Neural crest cell (in vitro differentiated cells): ENCODE measurements around the gene UBTF. TPM values are rescaled to one million over a fixed set of nuclear protein-coding genes. Genes with fewer than 3 reads are reported as not detected.
A peak's percentile ranks its signal among the peaks of the same experiment; 100 is the strongest.

Source experiments
- DNase-seq: peaks from one replicate; pipeline ENCODE4 v3.0.0; 2021; ENCODE audit warnings: low read depth, mixed read lengths, low spot score
- H3K27ac Mint-ChIP-seq: one replicate; pipeline ENCODE4 v1.8.0; 2021; ENCODE audit warnings: mild to moderate bottlenecking, mixed read lengths; ENCODE audit not compliant: unreplicated experiment
- H3K27me3 Mint-ChIP-seq: 2 replicates; pipeline ENCODE4 v1.8.0; 2021; ENCODE audit warnings: low read depth, mild to moderate bottlenecking, mixed read lengths
- H3K36me3 Mint-ChIP-seq: 2 replicates; pipeline ENCODE4 v1.8.0; 2021; ENCODE audit warnings: low read depth, mild to moderate bottlenecking, mixed read lengths
- H3K4me1 Mint-ChIP-seq: 2 replicates; pipeline ENCODE4 v1.8.0; 2021; ENCODE audit warnings: mixed read lengths
- H3K4me3 Mint-ChIP-seq: one replicate; pipeline ENCODE4 v1.8.0; 2021; ENCODE audit warnings: mild to moderate bottlenecking, mixed read lengths
- H3K9me3 Mint-ChIP-seq: 2 replicates; pipeline ENCODE4 v1.8.0; 2021; ENCODE audit warnings: mixed read lengths
- CTCF ChIP-seq: fragments of 200-600 bp; sonication (generic); conservative IDR thresholded peaks from 2 replicates; pipeline ENCODE4 v1.5.0; 2021; ENCODE audit warnings: antibody characterized with exemption, mild to moderate bottlenecking
- total RNA-seq: library from RNA; stranded (reverse); gene quantifications from 2 replicates; pipeline ENCODE4 v1.2.1, GENCODE V29; 2021

UBTF gene
- total RNA-seq, 1 donor from 2014 or later, result 106 TPM

DNA sequence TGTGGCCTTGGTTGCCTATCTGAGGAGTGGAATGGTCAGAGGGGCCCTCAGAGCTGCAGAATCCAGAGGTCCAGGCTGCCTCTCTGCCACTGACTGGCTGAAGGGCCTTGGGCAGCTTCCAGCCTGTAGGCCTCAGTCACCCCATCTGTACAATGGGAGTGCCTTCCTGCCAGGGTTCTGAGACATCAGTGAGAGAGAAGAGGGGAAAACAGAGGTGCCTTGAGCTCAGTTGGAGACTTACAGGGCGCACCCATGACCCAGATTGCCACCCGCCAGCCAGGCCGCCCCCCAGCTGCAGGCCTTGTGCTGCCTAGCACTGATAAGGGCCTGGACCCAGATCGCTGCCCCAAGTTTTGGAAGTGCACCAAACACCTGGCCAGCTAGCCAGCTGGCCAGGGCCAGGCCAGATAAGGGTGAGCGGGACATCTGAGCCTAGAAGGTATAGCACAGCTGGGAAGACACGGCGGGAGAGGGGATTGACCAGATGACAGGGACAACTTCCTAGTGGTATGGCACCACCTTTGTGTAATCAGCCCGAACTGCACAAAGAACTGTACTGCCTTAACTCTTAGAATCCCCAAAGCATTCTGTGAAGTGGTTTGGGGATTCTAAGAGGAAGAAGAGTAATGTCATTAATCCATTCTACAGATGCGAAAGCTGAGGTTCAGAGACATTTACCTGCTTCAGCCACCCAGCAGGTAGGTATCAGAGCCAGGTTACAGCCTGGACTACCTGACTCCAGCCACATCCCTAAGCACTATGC, 47.1 kb upstream of the UBTF start:
- no peaks in the 10 kb centered on the region for H3K9me3 Mint-ChIP-seq
- DNase-seq, result no peak
- H3K4me1 Mint-ChIP-seq, result peaks cover 4% of the 10 kb centered on the region
- no peaks in the 10 kb centered on the region for H3K36me3 Mint-ChIP-seq
- TF ChIP-seq CTCF, result no peak
- no peak overlapping the region for H3K4me3 Mint-ChIP-seq
- H3K27ac Mint-ChIP-seq, result no peak overlapping the region
- H3K27me3 Mint-ChIP-seq, result peaks cover 7% of the 10 kb centered on the region

- DNase-seq, result no peak
- Mint-ChIP-seq H3K4me1 (peaks cover 1% of the 10 kb centered on the region), H3K27ac (peak overlapping the region; percentile 35), H3K9me3 (no peaks in the 10 kb centered on the region), H3K4me3 (no peak overlapping the region), H3K36me3 (no peaks in the 10 kb centered on the region), H3K27me3 (peaks cover 7% of the 10 kb centered on the region)
- no peak for TF ChIP-seq CTCF
These were observed 43.9 kb upstream of the UBTF start for GRCh38 chr17:44263345-44263902.

GRCh38 chr17:44262654-44263225, 43.3 kb upstream of the UBTF start:
- no peaks in the 10 kb centered on the region for H3K9me3 Mint-ChIP-seq

DNA sequence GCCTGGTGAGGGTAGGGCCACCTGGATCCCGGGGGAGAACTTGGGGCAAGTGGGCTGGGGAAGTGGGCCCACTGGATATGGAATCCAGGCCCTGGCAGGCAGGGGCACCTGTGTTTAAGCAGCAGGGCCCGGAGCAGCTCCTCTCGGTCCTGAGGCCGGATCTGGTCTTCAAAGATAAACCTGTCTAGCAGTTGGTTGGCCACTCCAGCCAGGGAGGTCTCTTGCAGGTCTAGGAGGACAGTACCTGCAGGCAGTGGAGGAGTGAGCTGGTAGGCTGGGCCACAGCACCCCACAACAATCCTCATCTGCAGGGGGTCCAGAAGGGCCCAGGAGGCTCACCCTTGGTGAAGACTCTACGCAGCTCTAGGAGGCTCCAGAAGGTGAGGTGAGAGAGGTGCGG, 40.8 kb upstream of the UBTF start:
- Mint-ChIP-seq H3K36me3 (no peaks in the 10 kb centered on the region), H3K9me3 (peaks cover 3% of the 10 kb centered on the region), H3K4me3 (no peak overlapping the region), H3K27me3 (peaks cover 12% of the 10 kb centered on the region), H3K4me1 (no peaks in the 10 kb centered on the region), H3K27ac (no peak overlapping the region)
- no peak for DNase-seq
- no peak for TF ChIP-seq CTCF

More at GRCh38 chr17:44262654-44263225, 43.3 kb upstream of the UBTF start:
- H3K27ac Mint-ChIP-seq, result no peak overlapping the region
- no peaks in the 10 kb centered on the region for H3K36me3 Mint-ChIP-seq
- H3K27me3 Mint-ChIP-seq, result peaks cover 7% of the 10 kb centered on the region
- no peak overlapping the region for H3K4me3 Mint-ChIP-seq
- H3K4me1 Mint-ChIP-seq, result no peaks in the 10 kb centered on the region
- TF ChIP-seq CTCF, result no peak
- DNase-seq, result no peak

GRCh38 chr17:44258811-44259351, 39.4 kb upstream of the UBTF start:
- DNase-seq, result no peak
- no peak for TF ChIP-seq CTCF
- Mint-ChIP-seq H3K27me3 (peaks cover 12% of the 10 kb centered on the region), H3K9me3 (peaks cover 3% of the 10 kb centered on the region), H3K4me1 (no peaks in the 10 kb centered on the region), H3K36me3 (no peaks in the 10 kb centered on the region), H3K4me3 (no peak overlapping the region), H3K27ac (no peak overlapping the region)
